H1 (cell line): ENCODE results near the gene CCL15. TPM values are rescaled to one million over a fixed set of nuclear protein-coding genes. Genes with fewer than 3 reads are reported as not detected.

Source experiments
- CTCF ChIA-PET: fragments of 300-600 bp; sonication (Branson Sonifier 250); formaldehyde crosslinking; loops from one replicate; lab custom pipeline; 2021; ENCODE audit not compliant: partially characterized antibody; lab: Charles Lee
- POLR2A ChIA-PET: fragments of 300-600 bp; sonication (Branson Sonifier 250); formaldehyde crosslinking; loops from one replicate; lab custom pipeline; 2021; ENCODE audit warnings: inconsistent platforms; ENCODE audit not compliant: partially characterized antibody; lab: Charles Lee
- DNase-seq, 2 experiments: peaks; one replicate each; pipeline versions ENCODE4 v3.0.0 to v3.0.0-alpha.2; 2010 to 2022; ENCODE audit warnings: low spot score in 2 of 2, low read depth in 1 of 2, mixed read lengths in 1 of 2
- FAIRE-seq: peaks from 2 replicates; lab custom pipeline; 2011; peaks lifted over from hg19 to GRCh38; lab: Jason Lieb, UNC
- H2AFZ ChIP-seq: 2 replicates; pipeline ENCODE4 v1.8.1; 2012; ENCODE audit warnings: low read length, inconsistent platforms
- H2AK5ac ChIP-seq: 2 replicates; pipeline ENCODE4 v1.6.1; 2013; ENCODE audit warnings: low read depth, low read length
- H2BK120ac ChIP-seq: replicated peaks from 2 replicates; pipeline ENCODE3; 2013; ENCODE audit warnings: low read depth, low read length, inconsistent platforms
- H2BK12ac ChIP-seq: 2 replicates; pipeline ENCODE4 v1.6.1; 2013; ENCODE audit warnings: low read depth, low read length
- H2BK15ac ChIP-seq: 2 replicates; pipeline ENCODE4 v1.6.1; 2013; ENCODE audit warnings: low read length
- H2BK20ac ChIP-seq: 2 replicates; pipeline ENCODE4 v1.6.1; 2013; ENCODE audit warnings: low read length
- H2BK5ac ChIP-seq: 2 replicates; pipeline ENCODE4 v1.6.1; 2013; ENCODE audit warnings: low read depth, low read length
- H3K14ac ChIP-seq: 2 replicates; pipeline ENCODE4 v1.6.1; 2013; ENCODE audit warnings: inconsistent platforms; ENCODE audit not compliant: insufficient read length
- H3K18ac ChIP-seq: 2 replicates; pipeline ENCODE4 v1.6.1; 2013; ENCODE audit warnings: low read length; ENCODE audit errors: extremely low read depth
- H3K23ac ChIP-seq: 2 replicates; pipeline ENCODE4 v1.6.1; 2013; ENCODE audit warnings: inconsistent platforms; ENCODE audit not compliant: insufficient read length
- H3K23me2 ChIP-seq: 2 replicates; pipeline ENCODE4 v1.6.1; 2013; ENCODE audit warnings: low read depth, low read length
- H3K27ac ChIP-seq: 2 replicates; pipeline ENCODE4 v1.6.1; 2011; ENCODE audit warnings: low read depth, low read length, inconsistent platforms
- H3K27me3 ChIP-seq, 4 experiments: replicated peaks in 1 of 4; 1 replicate in 1 of 4; 2 replicates in 3 of 4; pipeline versions ENCODE4 v1.6.1 to v1.8.1; 2011 to 2013; ENCODE audit warnings: low read length in 3 of 4, mild to moderate bottlenecking in 3 of 4, inconsistent platforms in 2 of 4, mixed read lengths in 2 of 4, moderate library complexity in 1 of 4; ENCODE audit not compliant: control insufficient read depth in 3 of 4, insufficient read depth in 3 of 4; ENCODE audit errors: extremely low read depth in 1 of 4
- H3K36me3 ChIP-seq, 4 experiments: 2 replicates each; pipeline versions ENCODE4 v1.6.1 to v1.8.1; 2011 to 2013; ENCODE audit warnings: mild to moderate bottlenecking in 4 of 4, low read length in 3 of 4, moderate library complexity in 2 of 4, control low read depth in 1 of 4, inconsistent platforms in 1 of 4; ENCODE audit not compliant: insufficient read depth in 4 of 4, control insufficient read depth in 2 of 4
- H3K4ac ChIP-seq: replicated peaks from 2 replicates; pipeline ENCODE3; 2013; ENCODE audit warnings: low read length, low read depth, mixed read lengths, inconsistent platforms; ENCODE audit not compliant: insufficient read length
- H3K4me1 ChIP-seq, 4 experiments: replicated peaks in 1 of 4; 1 replicate in 1 of 4; 2 replicates in 3 of 4; pipeline versions ENCODE4 v1.6.1 to v1.8.1; 2011 to 2013; ENCODE audit warnings: low read length in 3 of 4, inconsistent platforms in 2 of 4, mixed read lengths in 1 of 4; ENCODE audit not compliant: insufficient read depth in 4 of 4, control insufficient read depth in 3 of 4
- H3K4me2 ChIP-seq, 2 experiments: 2 replicates each; pipeline versions ENCODE4 v1.6.1 to v1.8.1; 2011 to 2013; ENCODE audit warnings: low read depth in 2 of 2, low read length in 2 of 2, control low read depth in 1 of 2, inconsistent platforms in 1 of 2, mild to moderate bottlenecking in 1 of 2; ENCODE audit not compliant: insufficient read depth in 1 of 2
- H3K4me3 ChIP-seq, 4 experiments: fragments of 200-600, 300-600 bp in 1 of 4; sonication (generic), shearing (Covaris generic), sonication (Bioruptor Twin) in 1 of 4; 2 replicates each; pipeline versions ENCODE4 v1.5.1 to v1.8.1; 2011 to 2016; ENCODE audit warnings: low read length in 4 of 4, low read depth in 3 of 4, control low read depth in 2 of 4, inconsistent platforms in 2 of 4, mild to moderate bottlenecking in 2 of 4, mixed read lengths in 1 of 4, moderate library complexity in 1 of 4; ENCODE audit not compliant: insufficient read depth in 2 of 4; ENCODE audit errors: extremely low read depth in 1 of 4
- H3K56ac ChIP-seq: replicated peaks from 2 replicates; pipeline ENCODE3; 2013; ENCODE audit warnings: low read depth, mild to moderate bottlenecking, mixed read lengths, low read length, inconsistent platforms; ENCODE audit not compliant: insufficient read length
- H3K79me1 ChIP-seq: 2 replicates; pipeline ENCODE4 v1.6.1; 2013; ENCODE audit warnings: low read depth, low read length, control low read depth
- H3K79me2 ChIP-seq, 2 experiments: 2 replicates each; pipeline versions ENCODE4 v1.6.1 to v1.8.1; 2012 to 2013; ENCODE audit warnings: low read length in 2 of 2, mild to moderate bottlenecking in 2 of 2, inconsistent platforms in 1 of 2; ENCODE audit not compliant: insufficient read depth in 2 of 2, control insufficient read depth in 1 of 2
- H3K9ac ChIP-seq, 4 experiments: replicated peaks in 1 of 4; 1 replicate in 1 of 4; 2 replicates in 3 of 4; pipeline versions ENCODE4 v1.6.1 to v1.8.1; 2011 to 2013; ENCODE audit warnings: low read depth in 3 of 4, low read length in 3 of 4, control low read depth in 2 of 4, mild to moderate bottlenecking in 2 of 4, moderate library complexity in 2 of 4, inconsistent platforms in 1 of 4; ENCODE audit errors: extremely low read depth in 1 of 4
- H3K9me3 ChIP-seq, 2 experiments: 2 replicates each; pipeline versions ENCODE4 v1.6.1 to v1.8.1; 2012 to 2013; ENCODE audit warnings: mild to moderate bottlenecking in 2 of 2, moderate library complexity in 2 of 2, control low read depth in 1 of 2, inconsistent platforms in 1 of 2, low read depth in 1 of 2, low read length in 1 of 2, mixed read lengths in 1 of 2; ENCODE audit not compliant: insufficient read depth in 2 of 2
- H4K20me1 ChIP-seq, 2 experiments: replicated peaks in 1 of 2; 2 replicates each; pipeline versions ENCODE3 to v1.8.1; 2011 to 2013; ENCODE audit warnings: inconsistent platforms in 2 of 2, low read length in 2 of 2, mild to moderate bottlenecking in 1 of 2; ENCODE audit not compliant: insufficient read depth in 2 of 2, control insufficient read depth in 1 of 2
- H4K5ac ChIP-seq: 2 replicates; pipeline ENCODE4 v1.6.1; 2013; ENCODE audit warnings: low read length, low read depth, mixed read lengths, inconsistent platforms; ENCODE audit not compliant: insufficient read length
- H4K8ac ChIP-seq: 2 replicates; pipeline ENCODE4 v1.8.0; 2013; ENCODE audit warnings: mild to moderate bottlenecking, moderate library complexity, low read length, inconsistent platforms; ENCODE audit not compliant: insufficient read depth; ENCODE audit errors: extremely low read depth
- H4K91ac ChIP-seq: replicated peaks from 2 replicates; pipeline ENCODE3; 2013; ENCODE audit warnings: low read length, mixed read lengths, inconsistent platforms; ENCODE audit not compliant: insufficient read length
- ATF3 ChIP-seq: IDR thresholded peaks from 2 replicates; pipeline ENCODE4 v1.6.1; 2011; ENCODE audit warnings: low read depth, mild to moderate bottlenecking, low read length; ENCODE audit not compliant: insufficient read depth
- BRCA1 ChIP-seq: IDR thresholded peaks from 2 replicates; pipeline ENCODE4 v1.6.1; 2012; ENCODE audit warnings: low read depth, low read length, improper control_type of control experiment
- CBX5 ChIP-seq: fragments of 300-800, 300-1000 bp; sonication (generic); IDR thresholded peaks from 2 replicates; pipeline ENCODE4 v1.7.1; 2016; ENCODE audit warnings: antibody characterized with exemption, low read length, low read depth
- CHD2 ChIP-seq: IDR thresholded peaks from 2 replicates; pipeline ENCODE4 v1.6.1; 2012; ENCODE audit warnings: low read length, improper control_type of control experiment
- CREB1 ChIP-seq: IDR thresholded peaks from 2 replicates; pipeline ENCODE4 v1.6.1; 2012; ENCODE audit warnings: inconsistent platforms
- EGR1 ChIP-seq: IDR thresholded peaks from 2 replicates; pipeline ENCODE4 v1.6.1; 2011; ENCODE audit warnings: low read depth, low read length, borderline replicate concordance
- NRF1 ChIP-seq: IDR thresholded peaks from 2 replicates; pipeline ENCODE4 v1.6.1; 2011; ENCODE audit warnings: mild to moderate bottlenecking, low read depth, low read length, improper control_type of control experiment
- SP1 ChIP-seq: IDR thresholded peaks from 2 replicates; pipeline ENCODE4 v1.6.1; 2011; ENCODE audit warnings: low read depth, low read length
- TEAD4 ChIP-seq: IDR thresholded peaks from 2 replicates; pipeline ENCODE4 v1.6.1; 2012; ENCODE audit warnings: low read depth, low read length, inconsistent platforms, mixed read lengths
- ZNF274 ChIP-seq: IDR thresholded peaks from 2 replicates; pipeline ENCODE4 v1.7.0; 2012; ENCODE audit warnings: low read length, borderline replicate concordance; ENCODE audit errors: extremely low read depth
- WGBS, 2 experiments: shearing (Covaris generic) in 1 of 2; methylation state at CpG; one replicate each; pipeline versions ENCODE4 v1.1.6 to v1.1.7; 2013 to 2015; ENCODE audit warnings: low lambda C conversion rate in 2 of 2, mixed read lengths in 2 of 2, inconsistent platforms in 1 of 2, low coverage in 1 of 2, missing lambda C conversion rate in 1 of 2; ENCODE audit not compliant: insufficient replicate concordance in 2 of 2, insufficient coverage in 1 of 2, insufficient read length in 1 of 2; ENCODE audit errors: extremely low coverage in 1 of 2, missing lambda C conversion rate in 1 of 2; 5-methylcytosine and 5-hydroxymethylcytosine counted together
- polyA plus RNA-seq, 7 experiments: library from polyadenylated mRNA; depleted of rRNA in 3 of 7; stranded (reverse) in 5 of 7; unstranded in 2 of 7; fragments of >200 nt in 5 of 7; fragments of 200-250 nt in 2 of 7; gene quantifications; 1 replicate in 5 of 7; 2 replicates in 1 of 7; 4 replicates in 1 of 7; pipeline versions ENCODE4 v1.2.1 to v1.2.3, GENCODE V29; 2011 to 2013; ENCODE audit warnings: missing spikeins in 2 of 7, mixed read lengths in 2 of 7
- total RNA-seq: library from RNA; stranded (reverse); fragmentation: NEBNext Ultra II Directional; extraction: Animal tissue kit (Norgen Biotek cat#: 25700); gene quantifications from 2 replicates; pipeline ENCODE4 v1.2.1, GENCODE V29; 2021

The CCL15 gene
- total and polyA plus RNA-seq, 2 of the 8 experiments (the other 6 are each of a cell fraction or from before 2014, with no cell fraction given) = not detected

- no peak overlapping the region for H2BK20ac ChIP-seq
- POLR2A ChIA-PET = no interaction called here
Measured at GRCh38 chr17:35963663-35964062, 37.7 kb downstream of the CCL15 start.

More at GRCh38 chr17:35963663-35964062, 37.7 kb downstream of the CCL15 start:
- Histone ChIP-seq H3K14ac (no peak overlapping the region), H3K4ac (no peak overlapping the region), H3K9me3 (no peaks in the 10 kb centered on the region), H4K91ac (no peak overlapping the region), H3K4me2 (no peak overlapping the region), H3K23me2 (no peaks in the 10 kb centered on the region), H3K27me3 (no peaks in the 10 kb centered on the region), H2BK15ac (no peak overlapping the region), H2AFZ (no peak overlapping the region), H3K9ac (no peak overlapping the region), H3K4me3 (no peak overlapping the region), H3K36me3 (no peaks in the 10 kb centered on the region), H2BK5ac (no peak overlapping the region), H3K27ac (no peak overlapping the region), H4K20me1 (no peaks in the 10 kb centered on the region), H2BK120ac (no peak overlapping the region), H3K18ac (no peak overlapping the region), H2AK5ac (no peak overlapping the region), H4K8ac (no peak overlapping the region), H2BK12ac (no peak overlapping the region), H3K56ac (no peak overlapping the region), H3K79me2 (no peaks in the 10 kb centered on the region), H3K23ac (no peak overlapping the region), H4K5ac (no peak overlapping the region), H3K79me1 (no peaks in the 10 kb centered on the region), H3K4me1 (no peaks in the 10 kb centered on the region)
- 93% methylated on average over 6 of the region's 6 CpGs; no CpG with 5 or more reads in 1 of the 2 experiments for WGBS, 2 experiments
- CTCF ChIA-PET = interaction anchor here (0.8 to 1.1 kb wide), 2 partner anchors 12 to 53 kb away, joined by 3 to 4 read pairs; partner anchors contain the start of gene CCL23
- FAIRE-seq (no peak), DNase-seq (no peak)
- TF ChIP-seq ZNF274 (no peak), SP1 (no peak), NRF1 (no peak), CBX5 (no peak), CREB1 (no peak), CHD2 (no peak), TEAD4 (no peak), EGR1 (no peak), BRCA1 (no peak), ATF3 (no peak)
